IPS DF 6.9 (cell line): Measurements from ENCODE around the gene ZEB2.

Source experiments
- DNase-seq: peaks from one replicate; pipeline ENCODE4 v3.0.0-alpha.2; 2013; ENCODE audit warnings: low read depth, low spot score
- H3K27ac ChIP-seq: one replicate; pipeline ENCODE4 v1.5.1; 2013; ENCODE audit warnings: low read length, control low read depth
- H3K27me3 ChIP-seq: 2 replicates; pipeline ENCODE4 v1.6.1; 2013; ENCODE audit warnings: mild to moderate bottlenecking, low read length; ENCODE audit not compliant: control insufficient read depth, insufficient read depth
- H3K36me3 ChIP-seq: 2 replicates; pipeline ENCODE4 v1.6.1; 2013; ENCODE audit warnings: low read length; ENCODE audit not compliant: control insufficient read depth, insufficient read depth
- H3K4me1 ChIP-seq: 2 replicates; pipeline ENCODE4 v1.6.1; 2013; ENCODE audit warnings: low read length; ENCODE audit not compliant: control insufficient read depth, insufficient read depth
- H3K4me3 ChIP-seq: 2 replicates; pipeline ENCODE4 v1.5.1; 2013; ENCODE audit warnings: mild to moderate bottlenecking, low read length
- H3K9me3 ChIP-seq: 2 replicates; pipeline ENCODE4 v1.6.1; 2013; ENCODE audit warnings: low read length, inconsistent platforms; ENCODE audit not compliant: control insufficient read depth, insufficient read depth
- WGBS: extraction: QIAGEN DNeasy Blood & Tissue Kit; methylation state at CpG from one replicate; pipeline ENCODE4 v1.1.7; 2013; ENCODE audit warnings: mixed read lengths, missing lambda C conversion rate; ENCODE audit not compliant: insufficient read length, insufficient coverage; 5-methylcytosine and 5-hydroxymethylcytosine counted together

ZEB2 gene

GRCh38 chr2:144496977-144497598, 22.8 kb downstream of the ZEB2 start:
- Histone ChIP-seq H3K27me3 (no peaks in the 10 kb centered on the region), H3K4me1 (no peaks in the 10 kb centered on the region), H3K4me3 (no peak overlapping the region), H3K36me3 (no peaks in the 10 kb centered on the region), H3K27ac (no peak overlapping the region), H3K9me3 (no peaks in the 10 kb centered on the region)
- DNase-seq, result no peak
- WGBS, result no CpG with 5 or more reads among the region's 3 CpGs

GRCh38 chr2:144496092-144496976, 23.6 kb downstream of the ZEB2 start:
- no peaks in the 10 kb centered on the region for H3K27me3 ChIP-seq
- H3K4me1 ChIP-seq, result no peaks in the 10 kb centered on the region
- H3K36me3 ChIP-seq, result no peaks in the 10 kb centered on the region
- WGBS, result no CpG with 5 or more reads among the region's 10 CpGs
- no peak overlapping the region for H3K27ac ChIP-seq
- H3K4me3 ChIP-seq, result no peak overlapping the region
- no peak for DNase-seq
- H3K9me3 ChIP-seq, result no peaks in the 10 kb centered on the region

- Histone ChIP-seq H3K9me3 (no peaks in the 10 kb centered on the region), H3K4me3 (no peak overlapping the region), H3K27ac (no peak overlapping the region), H3K4me1 (no peaks in the 10 kb centered on the region), H3K36me3 (no peaks in the 10 kb centered on the region), H3K27me3 (no peaks in the 10 kb centered on the region)
- no CpG with 5 or more reads among the region's 6 CpGs for WGBS
- DNase-seq, result no peak
These were observed 24.5 kb downstream of the ZEB2 start for GRCh38 chr2:144495227-144496091.

- no peak overlapping the region for H3K4me3 ChIP-seq
- no peaks in the 10 kb centered on the region for H3K36me3 ChIP-seq
- DNase-seq, result no peak
- H3K9me3 ChIP-seq, result no peaks in the 10 kb centered on the region
- H3K4me1 ChIP-seq, result no peaks in the 10 kb centered on the region
- no peaks in the 10 kb centered on the region for H3K27me3 ChIP-seq
- no CpG with 5 or more reads among the region's 8 CpGs for WGBS
- no peak overlapping the region for H3K27ac ChIP-seq
These were observed 26.7 kb downstream of the ZEB2 start for GRCh38 chr2:144493027-144493809.

- DNase-seq, result no peak
- H3K4me1 ChIP-seq, result no peaks in the 10 kb centered on the region
- H3K27me3 ChIP-seq, result no peaks in the 10 kb centered on the region
- no peak overlapping the region for H3K27ac ChIP-seq
- H3K9me3 ChIP-seq, result no peaks in the 10 kb centered on the region
- no peak overlapping the region for H3K4me3 ChIP-seq
- no peaks in the 10 kb centered on the region for H3K36me3 ChIP-seq
- WGBS, result no CpG with 5 or more reads among the region's 15 CpGs
These were observed 29.1 kb downstream of the ZEB2 start for GRCh38 chr2:144490857-144491256.

- Histone ChIP-seq H3K36me3 (no peaks in the 10 kb centered on the region), H3K9me3 (no peaks in the 10 kb centered on the region), H3K4me3 (no peak overlapping the region), H3K27ac (no peak overlapping the region), H3K27me3 (no peaks in the 10 kb centered on the region), H3K4me1 (no peaks in the 10 kb centered on the region)
- DNase-seq, result no peak
These were observed 29.9 kb downstream of the ZEB2 start for GRCh38 chr2:144490017-144490416.

- WGBS, result no CpG with 5 or more reads among the region's 10 CpGs
- no peaks in the 10 kb centered on the region for H3K36me3 ChIP-seq
- no peaks in the 10 kb centered on the region for H3K27me3 ChIP-seq
- DNase-seq, result no peak
- no peaks in the 10 kb centered on the region for H3K9me3 ChIP-seq
- H3K4me3 ChIP-seq, result no peak overlapping the region
- no peak overlapping the region for H3K27ac ChIP-seq
- no peaks in the 10 kb centered on the region for H3K4me1 ChIP-seq
These were observed 30.5 kb downstream of the ZEB2 start for GRCh38 chr2:144489315-144489916.

- Histone ChIP-seq H3K4me1 (peaks cover 1% of the 10 kb centered on the region; the same call in 1 of the 2 replicates), H3K4me3 (no peak overlapping the region), H3K36me3 (no peaks in the 10 kb centered on the region), H3K27ac (no peak overlapping the region), H3K27me3 (no peaks in the 10 kb centered on the region), H3K9me3 (no peaks in the 10 kb centered on the region)
- WGBS, result no CpG with 5 or more reads among the region's 5 CpGs
- DNase-seq, result no peak
These were observed 35.5 kb downstream of the ZEB2 start for GRCh38 chr2:144484201-144484948.

- peaks cover 3% of the 10 kb centered on the region; the same call in 1 of the 2 replicates for H3K4me1 ChIP-seq
- no peak for DNase-seq
- no peaks in the 10 kb centered on the region for H3K36me3 ChIP-seq
- H3K4me3 ChIP-seq, result no peak overlapping the region
- no peaks in the 10 kb centered on the region for H3K9me3 ChIP-seq
- no peak overlapping the region for H3K27ac ChIP-seq
- no peaks in the 10 kb centered on the region for H3K27me3 ChIP-seq
- no CpG with 5 or more reads among the region's 4 CpGs for WGBS
These were observed 38.3 kb downstream of the ZEB2 start for GRCh38 chr2:144481666-144482065.
